SJSA1 (cell line): Measurements from ENCODE around the gene MED20. TPM values are rescaled to one million over a fixed set of nuclear protein-coding genes. Genes with fewer than 3 reads are reported as not detected.

Experiments
- DNase-seq, 2 experiments: peaks; one replicate each; pipeline ENCODE4 v3.0.0-alpha.2; 2015 to 2020; ENCODE audit warnings: low spot score in 2 of 2, low read depth in 1 of 2
- H3K27ac ChIP-seq: fragments of 250-450 bp; sonication (Bioruptor Pico); 2 replicates; pipeline ENCODE4 v1.5.1; 2020; ENCODE audit warnings: mild to moderate bottlenecking, moderate library complexity
- H3K27me3 ChIP-seq: fragments of 250-450 bp; sonication (Bioruptor Pico); replicated peaks from 2 replicates; pipeline ENCODE4 v1.5.1; 2020; ENCODE audit warnings: mild to moderate bottlenecking, moderate library complexity
- H3K36me3 ChIP-seq: fragments of 250-450 bp; sonication (Bioruptor Pico); 2 replicates; pipeline ENCODE4 v1.5.1; 2020; ENCODE audit warnings: mild to moderate bottlenecking
- H3K4me1 ChIP-seq: fragments of 250-450 bp; sonication (Bioruptor Pico); replicated peaks from 2 replicates; pipeline ENCODE4 v1.6.1; 2021; ENCODE audit warnings: mild to moderate bottlenecking
- H3K4me3 ChIP-seq: fragments of 250-450 bp; sonication (Bioruptor Pico); 2 replicates; pipeline ENCODE4 v1.5.1; 2020; ENCODE audit warnings: mild to moderate bottlenecking
- H3K9me3 ChIP-seq: fragments of 250-450 bp; sonication (Bioruptor Pico); replicated peaks from 2 replicates; pipeline ENCODE4 v1.5.1; 2020; ENCODE audit warnings: mild to moderate bottlenecking
- total RNA-seq: library from RNA; depleted of rRNA; stranded (reverse); fragments of >200 nt; shearing (Covaris generic); gene quantifications from 2 replicates; pipeline ENCODE4 v1.2.3, GENCODE V29; 2014; rRNA removed

Gene MED20
- total RNA-seq, 1 experiment from 2014 or later = 31.9 TPM

DNA sequence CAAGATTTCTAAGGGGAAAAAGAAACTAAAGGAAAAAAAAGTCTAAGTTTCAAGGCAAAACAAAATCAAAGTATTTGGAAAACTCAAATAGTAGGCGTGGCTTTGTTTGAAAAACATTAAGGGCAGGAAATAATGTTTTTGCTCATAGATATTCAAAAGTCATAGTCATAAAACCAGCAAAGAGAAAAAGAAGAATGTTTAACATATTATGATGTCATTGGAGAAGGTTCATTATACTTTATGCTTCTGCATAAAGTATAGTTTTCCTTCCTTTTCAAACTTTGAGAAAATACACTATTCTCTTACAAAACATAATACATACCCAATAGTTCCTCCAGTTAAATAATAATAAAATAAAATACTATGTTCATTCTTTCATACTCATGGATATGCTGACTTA lies 39.4 kb downstream of the MED20 start:
- H3K4me1 ChIP-seq = peaks cover 33% of the 10 kb centered on the region
- H3K27me3 ChIP-seq = no peaks in the 10 kb centered on the region
- no peaks in the 10 kb centered on the region for H3K9me3 ChIP-seq
- no peak overlapping the region for H3K27ac ChIP-seq
- H3K4me3 ChIP-seq = no peak overlapping the region
- peaks cover 6% of the 10 kb centered on the region; the same call in 1 of the 2 replicates for H3K36me3 ChIP-seq
- DNase-seq = no peak

- Histone ChIP-seq H3K4me3 (no peak overlapping the region), H3K4me1 (peaks cover 32% of the 10 kb centered on the region), H3K27ac (peak overlapping the region; percentile 91), H3K36me3 (no peaks in the 10 kb centered on the region), H3K27me3 (no peaks in the 10 kb centered on the region), H3K9me3 (no peaks in the 10 kb centered on the region)
- DNase-seq = peak; percentile 48 to 50
Measured at GRCh38 chr6:41878961-41879405, 42.0 kb downstream of the MED20 start.

DNA sequence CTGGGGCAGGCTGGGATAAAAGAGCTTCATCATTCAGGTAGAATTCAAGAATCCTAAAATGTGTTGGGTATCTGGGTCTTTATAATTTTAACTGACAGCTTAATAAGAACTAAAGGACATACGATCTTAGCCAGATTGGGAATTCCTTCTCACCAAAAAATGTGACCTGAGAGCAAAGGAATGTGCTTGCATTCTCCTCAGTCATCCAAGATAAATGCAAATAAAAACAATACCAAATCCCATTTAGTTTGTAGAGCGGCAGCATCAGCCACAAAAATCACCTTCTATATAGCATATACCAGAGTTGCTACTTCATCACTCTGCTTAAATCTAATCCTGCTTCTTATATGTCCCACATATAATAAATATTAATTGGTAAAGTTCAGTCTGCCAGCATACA lies 42.7 kb downstream of the MED20 start:
- peak overlapping the region; percentile 91 for H3K27ac ChIP-seq
- no peaks in the 10 kb centered on the region for H3K9me3 ChIP-seq
- H3K4me1 ChIP-seq = peaks cover 32% of the 10 kb centered on the region
- H3K36me3 ChIP-seq = no peaks in the 10 kb centered on the region
- H3K4me3 ChIP-seq = no peak overlapping the region
- H3K27me3 ChIP-seq = no peaks in the 10 kb centered on the region
- peak; percentile 46 to 83 for DNase-seq

GRCh38 chr6:41877051-41877680 lies 43.8 kb downstream of the MED20 start:
- no peak overlapping the region for H3K4me3 ChIP-seq
- H3K9me3 ChIP-seq = no peaks in the 10 kb centered on the region
- H3K4me1 ChIP-seq = peaks cover 32% of the 10 kb centered on the region
- H3K27me3 ChIP-seq = no peaks in the 10 kb centered on the region
- H3K27ac ChIP-seq = peak overlapping the region; percentile 91
- H3K36me3 ChIP-seq = no peaks in the 10 kb centered on the region
- no peak for DNase-seq

- no peak overlapping the region for H3K4me3 ChIP-seq
- no peak for DNase-seq
- peaks cover 29% of the 10 kb centered on the region for H3K4me1 ChIP-seq
- H3K9me3 ChIP-seq = no peaks in the 10 kb centered on the region
- H3K36me3 ChIP-seq = 0 out of 2 replicates have a peak, but pooled peaks cover 2% of the 10 kb centered on the region
- no peak overlapping the region for H3K27ac ChIP-seq
- no peaks in the 10 kb centered on the region for H3K27me3 ChIP-seq
Measured at GRCh38 chr6:41874741-41875140, 46.2 kb downstream of the MED20 start.

- Histone ChIP-seq H3K27ac (no peak overlapping the region), H3K4me3 (no peak overlapping the region), H3K36me3 (0 out of 2 replicates have a peak, but pooled peaks cover 2% of the 10 kb centered on the region), H3K4me1 (peaks cover 4% of the 10 kb centered on the region), H3K9me3 (no peaks in the 10 kb centered on the region), H3K27me3 (no peaks in the 10 kb centered on the region)
- no peak for DNase-seq
Measured at GRCh38 chr6:41872147-41872546, 48.8 kb downstream of the MED20 start.

- Histone ChIP-seq H3K36me3 (0 out of 2 replicates have a peak, but pooled peaks cover 2% of the 10 kb centered on the region), H3K27ac (no peak overlapping the region)
Measured at GRCh38 chr6:41871691-41872090, 49.2 kb downstream of the MED20 start.

GRCh38 chr6:41859356-41859755 lies 61.6 kb downstream of the MED20 start:
- H3K4me1 ChIP-seq = no peaks in the 10 kb centered on the region

More at GRCh38 chr6:41871691-41872090, 49.2 kb downstream of the MED20 start:
- no peak for DNase-seq
- H3K4me1 ChIP-seq = no peaks in the 10 kb centered on the region
- H3K9me3 ChIP-seq = no peaks in the 10 kb centered on the region
- H3K4me3 ChIP-seq = no peak overlapping the region
- no peaks in the 10 kb centered on the region for H3K27me3 ChIP-seq

DNA sequence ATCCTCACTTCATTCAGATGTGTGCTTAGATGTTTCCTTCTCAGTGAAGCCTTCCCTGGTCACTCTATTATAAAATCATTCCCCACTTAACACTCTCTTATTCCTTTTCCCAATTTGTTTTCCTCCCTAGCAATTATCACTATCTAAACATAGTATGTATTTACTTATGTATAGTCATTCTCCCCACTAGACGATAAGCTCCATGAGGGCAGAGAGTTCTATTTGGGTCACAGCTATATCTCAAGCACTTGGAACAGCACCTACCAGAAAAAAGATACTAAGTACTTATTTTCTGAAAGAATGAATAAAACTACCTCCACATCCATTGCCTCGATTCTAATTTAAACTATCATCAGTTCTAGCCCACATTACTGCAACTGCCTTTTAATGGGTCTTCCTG lies 62.2 kb downstream of the MED20 start:
- H3K27ac ChIP-seq = no peak overlapping the region
- H3K9me3 ChIP-seq = no peaks in the 10 kb centered on the region
- H3K36me3 ChIP-seq = peaks cover 3% of the 10 kb centered on the region; the same call in 1 of the 2 replicates
- no peak for DNase-seq
- H3K4me3 ChIP-seq = no peak overlapping the region
- H3K27me3 ChIP-seq = no peaks in the 10 kb centered on the region
- no peaks in the 10 kb centered on the region for H3K4me1 ChIP-seq

More at GRCh38 chr6:41859356-41859755, 61.6 kb downstream of the MED20 start:
- Histone ChIP-seq H3K27ac (no peak overlapping the region), H3K36me3 (peaks cover 3% of the 10 kb centered on the region; the same call in 1 of the 2 replicates), H3K27me3 (no peaks in the 10 kb centered on the region), H3K4me3 (no peak overlapping the region), H3K9me3 (no peaks in the 10 kb centered on the region)
- no peak for DNase-seq

Other genes starting within 250 kb of the MED20 start
- gene TFEB, start 185.5 kb downstream of the MED20 start, total RNA-seq = 3.4 and 6.5 TPM in 2 replicates
- not detected in 2 replicates for gene PGC, start 173.7 kb downstream of the MED20 start, total RNA-seq
- 1.5 and 2.0 TPM in 2 replicates for gene FRS3, start 141.2 kb downstream of the MED20 start, total RNA-seq
- not detected in 2 replicates for gene PRICKLE4, start 140.4 kb downstream of the MED20 start, total RNA-seq
- 147 and 192 TPM in 2 replicates for gene TOMM6, start 133.4 kb downstream of the MED20 start, total RNA-seq
- 1.0 and 2.3 TPM in 2 replicates for gene USP49, start 25.8 kb downstream of the MED20 start, total RNA-seq
- gene BYSL, start 360 bp upstream of the MED20 start, total RNA-seq = 21.5 and 24.2 TPM in 2 replicates
- 75.1 and 102 TPM in 2 replicates for gene CCND3, start 20.7 kb upstream of the MED20 start, total RNA-seq
- 5.0 and 12.2 TPM in 2 replicates for gene TAF8, start 129.4 kb upstream of the MED20 start, total RNA-seq
- gene C6orf132, start 221.5 kb upstream of the MED20 start, total RNA-seq = not detected in 2 replicates